ENCODE results near the gene MCAM. TPM values are rescaled to one million over a fixed set of nuclear protein-coding genes. Genes with fewer than 3 reads are reported as not detected.

MCAM gene
- total RNA-seq, 1 experiment from 2014 or later: 26.4 TPM

DNA sequence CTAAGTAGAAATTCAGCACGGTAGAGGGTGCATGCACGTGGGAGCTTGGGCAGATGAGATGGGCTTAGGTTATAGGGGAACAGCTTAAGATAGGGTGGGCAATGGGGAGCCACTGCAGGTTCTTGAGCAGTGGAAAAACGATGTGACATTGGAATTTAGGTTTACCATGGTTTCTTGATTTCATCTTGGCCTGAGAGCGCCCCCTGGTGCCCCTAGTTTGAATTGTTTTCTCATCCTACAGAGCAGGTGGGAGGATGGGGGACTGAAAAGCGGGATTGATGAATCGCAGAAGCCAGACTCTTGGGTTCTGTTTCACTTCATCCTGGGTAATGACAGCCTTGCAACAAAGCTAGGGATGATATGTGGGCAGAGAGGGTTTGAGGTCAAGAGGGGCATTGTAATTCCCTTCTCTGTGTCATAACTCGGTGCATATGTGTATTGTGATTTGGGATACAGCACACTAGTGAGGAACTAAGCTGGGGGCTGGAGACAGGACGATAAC lies 6.7 kb upstream of the MCAM start:
- peaks cover 3% of the 10 kb centered on the region; the same call in 1 of the 2 replicates for H3K27me3 Mint-ChIP-seq (ENCODE audit: low read depth)
- CTCF ChIA-PET: interaction anchor here (0.6 to 13.7 kb wide), 32 partner anchors 8 to 406 kb away, joined by 3 to 387 read pairs (median 4); partner anchors contain the start of genes ABCG4, C1QTNF5, C2CD2L and CBL
- TF ChIP-seq ZNF263 (CRISPR knock-in tag; IDR thresholded peaks at IDR 0.05; ENCODE audit: low read depth): no peak
- peak; percentile 99 for TF ChIP-seq GTF2I (CRISPR knock-in tag; conservative IDR thresholded peaks at IDR 0.05)
- TF ChIP-seq, protein P1, sequence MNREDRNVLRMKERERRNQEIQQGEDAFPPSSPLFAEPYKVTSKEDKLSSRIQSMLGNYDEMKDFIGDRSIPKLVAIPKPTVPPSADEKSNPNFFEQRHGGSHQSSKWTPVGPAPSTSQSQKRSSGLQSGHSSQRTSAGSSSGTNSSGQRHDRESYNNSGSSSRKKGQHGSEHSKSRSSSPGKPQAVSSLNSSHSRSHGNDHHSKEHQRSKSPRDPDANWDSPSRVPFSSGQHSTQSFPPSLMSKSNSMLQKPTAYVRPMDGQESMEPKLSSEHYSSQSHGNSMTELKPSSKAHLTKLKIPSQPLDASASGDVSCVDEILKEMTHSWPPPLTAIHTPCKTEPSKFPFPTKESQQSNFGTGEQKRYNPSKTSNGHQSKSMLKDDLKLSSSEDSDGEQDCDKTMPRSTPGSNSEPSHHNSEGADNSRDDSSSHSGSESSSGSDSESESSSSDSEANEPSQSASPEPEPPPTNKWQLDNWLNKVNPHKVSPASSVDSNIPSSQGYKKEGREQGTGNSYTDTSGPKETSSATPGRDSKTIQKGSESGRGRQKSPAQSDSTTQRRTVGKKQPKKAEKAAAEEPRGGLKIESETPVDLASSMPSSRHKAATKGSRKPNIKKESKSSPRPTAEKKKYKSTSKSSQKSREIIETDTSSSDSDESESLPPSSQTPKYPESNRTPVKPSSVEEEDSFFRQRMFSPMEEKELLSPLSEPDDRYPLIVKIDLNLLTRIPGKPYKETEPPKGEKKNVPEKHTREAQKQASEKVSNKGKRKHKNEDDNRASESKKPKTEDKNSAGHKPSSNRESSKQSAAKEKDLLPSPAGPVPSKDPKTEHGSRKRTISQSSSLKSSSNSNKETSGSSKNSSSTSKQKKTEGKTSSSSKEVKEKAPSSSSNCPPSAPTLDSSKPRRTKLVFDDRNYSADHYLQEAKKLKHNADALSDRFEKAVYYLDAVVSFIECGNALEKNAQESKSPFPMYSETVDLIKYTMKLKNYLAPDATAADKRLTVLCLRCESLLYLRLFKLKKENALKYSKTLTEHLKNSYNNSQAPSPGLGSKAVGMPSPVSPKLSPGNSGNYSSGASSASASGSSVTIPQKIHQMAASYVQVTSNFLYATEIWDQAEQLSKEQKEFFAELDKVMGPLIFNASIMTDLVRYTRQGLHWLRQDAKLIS (CRISPR knock-in tag; IDR thresholded peaks at IDR 0.05; ENCODE audit: borderline replicate concordance): 0 out of 2 replicates have a peak, but pooled peaks have one; percentile 22
- TF ChIP-seq SP1 (CRISPR knock-in tag; conservative IDR thresholded peaks at IDR 0.05): 0 out of 2 replicates have a peak, but pooled peaks have one; percentile 25
- TF ChIP-seq, protein P2, sequence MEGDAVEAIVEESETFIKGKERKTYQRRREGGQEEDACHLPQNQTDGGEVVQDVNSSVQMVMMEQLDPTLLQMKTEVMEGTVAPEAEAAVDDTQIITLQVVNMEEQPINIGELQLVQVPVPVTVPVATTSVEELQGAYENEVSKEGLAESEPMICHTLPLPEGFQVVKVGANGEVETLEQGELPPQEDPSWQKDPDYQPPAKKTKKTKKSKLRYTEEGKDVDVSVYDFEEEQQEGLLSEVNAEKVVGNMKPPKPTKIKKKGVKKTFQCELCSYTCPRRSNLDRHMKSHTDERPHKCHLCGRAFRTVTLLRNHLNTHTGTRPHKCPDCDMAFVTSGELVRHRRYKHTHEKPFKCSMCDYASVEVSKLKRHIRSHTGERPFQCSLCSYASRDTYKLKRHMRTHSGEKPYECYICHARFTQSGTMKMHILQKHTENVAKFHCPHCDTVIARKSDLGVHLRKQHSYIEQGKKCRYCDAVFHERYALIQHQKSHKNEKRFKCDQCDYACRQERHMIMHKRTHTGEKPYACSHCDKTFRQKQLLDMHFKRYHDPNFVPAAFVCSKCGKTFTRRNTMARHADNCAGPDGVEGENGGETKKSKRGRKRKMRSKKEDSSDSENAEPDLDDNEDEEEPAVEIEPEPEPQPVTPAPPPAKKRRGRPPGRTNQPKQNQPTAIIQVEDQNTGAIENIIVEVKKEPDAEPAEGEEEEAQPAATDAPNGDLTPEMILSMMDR (IDR thresholded peaks at IDR 0.05): peak; percentile 86
- H3K4me3 Mint-ChIP-seq: no peak overlapping the region; the same call in 1 of the 2 replicates
- POLR2A ChIA-PET: interaction anchor here (0.7 to 1.6 kb wide), 3 partner anchors 8 to 117 kb away, joined by 3 to 9 read pairs (median 3); partner anchors contain the start of gene CBL
- ATAC-seq (peak; percentile 5), DNase-seq (ENCODE audit: low spot score) (peak; percentile 90)
- no peaks in the 10 kb centered on the region for H3K36me3 Mint-ChIP-seq
- H3K4me1 Mint-ChIP-seq: peaks cover 32% of the 10 kb centered on the region
- no peaks in the 10 kb centered on the region for H3K9me3 Mint-ChIP-seq
- H3K27ac Mint-ChIP-seq: no peak overlapping the region

DNA sequence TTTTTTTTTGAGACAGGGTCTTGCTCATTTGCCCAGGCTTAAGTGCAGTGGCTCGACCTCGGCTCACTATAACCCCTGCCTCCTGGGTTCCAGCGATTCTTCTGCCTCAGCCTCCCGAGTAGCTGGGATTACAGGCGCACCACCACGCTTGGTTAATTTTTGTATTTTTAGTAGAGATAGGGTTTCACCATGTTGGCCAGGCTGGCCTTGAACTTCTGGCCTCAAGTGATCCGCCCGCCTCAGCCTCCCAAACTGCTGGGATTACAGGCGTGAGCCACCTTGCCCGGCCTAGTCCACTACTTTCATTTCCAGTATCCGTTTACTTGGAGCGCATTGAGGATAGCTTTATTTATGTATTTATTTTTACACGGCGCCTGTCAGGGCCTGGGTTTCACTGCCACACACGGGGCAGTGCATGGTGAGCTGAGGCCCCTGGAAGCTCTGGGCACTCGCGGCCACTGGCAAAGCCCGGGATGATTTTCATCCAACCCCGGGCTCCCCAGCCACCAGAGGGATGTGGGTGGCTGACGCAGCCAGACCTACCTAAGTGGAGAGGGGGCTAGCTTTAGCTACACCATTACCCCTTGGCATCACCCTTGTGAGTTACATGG lies 6.1 kb upstream of the MCAM start:
- POLR2A ChIA-PET: interaction anchor here (0.7 to 1.6 kb wide), 3 partner anchors 8 to 117 kb away, joined by 3 to 9 read pairs (median 3); partner anchors contain the start of gene CBL
- H3K27me3 Mint-ChIP-seq (ENCODE audit: low read depth): peaks cover 9% of the 10 kb centered on the region
- CTCF ChIA-PET: interaction anchor here (0.6 to 13.7 kb wide), 24 partner anchors 7 to 216 kb away, joined by 3 to 387 read pairs (median 4); partner anchors contain the start of genes ABCG4, C1QTNF5, C2CD2L and CBL
- H3K9me3 Mint-ChIP-seq: no peaks in the 10 kb centered on the region
- H3K4me3 Mint-ChIP-seq: no peak overlapping the region
- H3K4me1 Mint-ChIP-seq: peaks cover 38% of the 10 kb centered on the region
- H3K27ac Mint-ChIP-seq: no peak overlapping the region
- TF ChIP-seq CREM (CRISPR knock-in tag; IDR thresholded peaks at IDR 0.05): no peak
- no peak for TF ChIP-seq JUN (CRISPR knock-in tag; IDR thresholded peaks at IDR 0.05)
- no peak for TF ChIP-seq HMGA2 (CRISPR knock-in tag; IDR thresholded peaks at IDR 0.05)
- TF ChIP-seq, protein P3, sequence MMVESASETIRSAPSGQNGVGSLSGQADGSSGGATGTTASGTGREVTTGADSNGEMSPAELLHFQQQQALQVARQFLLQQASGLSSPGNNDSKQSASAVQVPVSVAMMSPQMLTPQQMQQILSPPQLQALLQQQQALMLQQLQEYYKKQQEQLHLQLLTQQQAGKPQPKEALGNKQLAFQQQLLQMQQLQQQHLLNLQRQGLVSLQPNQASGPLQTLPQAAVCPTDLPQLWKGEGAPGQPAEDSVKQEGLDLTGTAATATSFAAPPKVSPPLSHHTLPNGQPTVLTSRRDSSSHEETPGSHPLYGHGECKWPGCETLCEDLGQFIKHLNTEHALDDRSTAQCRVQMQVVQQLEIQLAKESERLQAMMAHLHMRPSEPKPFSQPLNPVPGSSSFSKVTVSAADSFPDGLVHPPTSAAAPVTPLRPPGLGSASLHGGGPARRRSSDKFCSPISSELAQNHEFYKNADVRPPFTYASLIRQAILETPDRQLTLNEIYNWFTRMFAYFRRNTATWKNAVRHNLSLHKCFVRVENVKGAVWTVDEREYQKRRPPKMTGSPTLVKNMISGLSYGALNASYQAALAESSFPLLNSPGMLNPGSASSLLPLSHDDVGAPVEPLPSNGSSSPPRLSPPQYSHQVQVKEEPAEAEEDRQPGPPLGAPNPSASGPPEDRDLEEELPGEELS (CRISPR knock-in tag; IDR thresholded peaks at IDR 0.05): no peak
- TF ChIP-seq ZNF423 (CRISPR knock-in tag; IDR thresholded peaks at IDR 0.05): no peak
- TF ChIP-seq TCF7 (CRISPR knock-in tag; IDR thresholded peaks at IDR 0.05; ENCODE audit: low read depth): no peak
- no peak for TF ChIP-seq EMX1 (CRISPR knock-in tag; IDR thresholded peaks at IDR 0.05)
- TF ChIP-seq, protein P4, sequence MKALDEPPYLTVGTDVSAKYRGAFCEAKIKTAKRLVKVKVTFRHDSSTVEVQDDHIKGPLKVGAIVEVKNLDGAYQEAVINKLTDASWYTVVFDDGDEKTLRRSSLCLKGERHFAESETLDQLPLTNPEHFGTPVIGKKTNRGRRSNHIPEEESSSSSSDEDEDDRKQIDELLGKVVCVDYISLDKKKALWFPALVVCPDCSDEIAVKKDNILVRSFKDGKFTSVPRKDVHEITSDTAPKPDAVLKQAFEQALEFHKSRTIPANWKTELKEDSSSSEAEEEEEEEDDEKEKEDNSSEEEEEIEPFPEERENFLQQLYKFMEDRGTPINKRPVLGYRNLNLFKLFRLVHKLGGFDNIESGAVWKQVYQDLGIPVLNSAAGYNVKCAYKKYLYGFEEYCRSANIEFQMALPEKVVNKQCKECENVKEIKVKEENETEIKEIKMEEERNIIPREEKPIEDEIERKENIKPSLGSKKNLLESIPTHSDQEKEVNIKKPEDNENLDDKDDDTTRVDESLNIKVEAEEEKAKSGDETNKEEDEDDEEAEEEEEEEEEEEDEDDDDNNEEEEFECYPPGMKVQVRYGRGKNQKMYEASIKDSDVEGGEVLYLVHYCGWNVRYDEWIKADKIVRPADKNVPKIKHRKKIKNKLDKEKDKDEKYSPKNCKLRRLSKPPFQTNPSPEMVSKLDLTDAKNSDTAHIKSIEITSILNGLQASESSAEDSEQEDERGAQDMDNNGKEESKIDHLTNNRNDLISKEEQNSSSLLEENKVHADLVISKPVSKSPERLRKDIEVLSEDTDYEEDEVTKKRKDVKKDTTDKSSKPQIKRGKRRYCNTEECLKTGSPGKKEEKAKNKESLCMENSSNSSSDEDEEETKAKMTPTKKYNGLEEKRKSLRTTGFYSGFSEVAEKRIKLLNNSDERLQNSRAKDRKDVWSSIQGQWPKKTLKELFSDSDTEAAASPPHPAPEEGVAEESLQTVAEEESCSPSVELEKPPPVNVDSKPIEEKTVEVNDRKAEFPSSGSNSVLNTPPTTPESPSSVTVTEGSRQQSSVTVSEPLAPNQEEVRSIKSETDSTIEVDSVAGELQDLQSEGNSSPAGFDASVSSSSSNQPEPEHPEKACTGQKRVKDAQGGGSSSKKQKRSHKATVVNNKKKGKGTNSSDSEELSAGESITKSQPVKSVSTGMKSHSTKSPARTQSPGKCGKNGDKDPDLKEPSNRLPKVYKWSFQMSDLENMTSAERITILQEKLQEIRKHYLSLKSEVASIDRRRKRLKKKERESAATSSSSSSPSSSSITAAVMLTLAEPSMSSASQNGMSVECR (CRISPR knock-in tag; IDR thresholded peaks at IDR 0.05; ENCODE audit: borderline replicate concordance): no peak
- ATAC-seq (no peak), DNase-seq (ENCODE audit: low spot score) (no peak)
- no peaks in the 10 kb centered on the region for H3K36me3 Mint-ChIP-seq

Data from WTC11 (cell line).